ENCODE data around the gene SWT1.
"Not testable (repeated sequence)": the region's sequence is repeated elsewhere in the genome, so short reads cannot be mapped to it uniquely, and the experiment has no call there.

The SWT1 gene

GRCh38 chr1:185193756-185194155 is 36.8 kb downstream of the SWT1 start:
- DNase-seq: no peak

DNA sequence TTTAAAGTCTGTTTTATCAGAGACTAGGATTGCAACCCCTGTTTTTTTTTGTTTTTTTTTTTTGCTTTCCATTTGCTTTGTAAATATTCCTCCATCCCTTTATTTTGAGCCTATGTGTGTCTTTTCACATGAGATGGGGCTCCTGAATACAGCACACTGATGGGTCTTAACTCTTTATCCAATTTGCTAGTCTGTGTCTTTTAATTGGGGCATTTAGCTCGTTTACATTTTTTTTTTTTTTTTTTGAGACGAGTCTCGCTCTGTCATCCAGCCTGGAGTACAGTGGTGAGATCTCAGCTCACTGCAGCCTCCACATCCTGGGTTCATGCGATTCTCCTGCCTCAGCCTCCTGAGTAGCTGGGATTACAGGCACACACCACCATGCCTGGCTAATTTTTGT is 41.7 kb downstream of the SWT1 start:
- not testable (repeated sequence) for DNase-seq

- DNase-seq: no peak
These were observed 43.9 kb downstream of the SWT1 start for GRCh38 chr1:185200889-185201288.

GRCh38 chr1:185207170-185207569 is 50.2 kb downstream of the SWT1 start:
- no peak for DNase-seq

DNA sequence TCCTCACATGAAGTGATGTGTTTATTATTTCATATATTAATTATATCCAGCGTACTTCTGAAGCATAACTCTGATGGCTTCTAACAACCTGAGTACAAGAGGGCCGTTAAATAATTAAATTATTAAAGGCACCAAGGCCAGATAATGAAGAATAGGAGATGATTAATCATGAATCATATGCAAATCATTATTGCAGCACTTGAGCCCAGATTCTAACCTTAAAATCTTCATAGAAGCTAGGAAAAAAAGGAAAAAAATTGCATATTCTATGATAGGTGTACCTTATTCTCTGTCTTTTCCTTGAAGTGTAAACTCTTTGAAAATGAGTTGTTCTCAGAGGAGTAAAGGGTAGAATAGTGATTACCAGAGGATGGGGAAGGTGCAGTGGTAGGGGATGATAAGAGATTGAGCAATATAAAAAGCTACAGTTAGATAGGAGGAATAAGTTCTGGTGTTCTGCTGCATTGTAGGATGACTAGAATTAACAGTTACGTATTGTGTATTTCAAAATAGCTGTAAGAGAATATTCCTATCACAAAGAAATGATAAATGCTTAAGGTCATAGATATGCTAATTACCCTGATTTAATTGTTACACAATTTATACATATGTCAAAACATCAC is 51.1 kb downstream of the SWT1 start:
- DNase-seq: no peak

GRCh38 chr1:185208626-185209180 is 51.7 kb downstream of the SWT1 start:
- DNase-seq: no peak

DNA sequence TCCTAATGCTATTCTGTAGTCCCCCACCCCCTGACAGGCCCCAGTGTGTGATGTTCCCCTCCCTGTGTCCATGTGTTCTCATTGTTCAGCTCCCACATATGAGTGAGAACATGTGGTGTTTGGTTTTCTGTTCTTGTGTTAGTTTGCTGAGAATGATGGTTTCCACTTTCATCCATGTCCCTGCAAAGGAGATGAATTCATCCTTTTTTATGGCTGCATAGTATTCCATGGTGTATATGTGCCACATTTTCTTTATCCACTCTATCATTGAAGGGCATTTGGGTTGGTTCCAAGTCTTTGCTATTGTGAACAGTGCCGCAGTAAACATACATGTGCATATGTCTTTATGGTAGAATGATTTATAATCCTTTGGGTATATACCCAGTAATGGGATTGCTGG is 52.4 kb downstream of the SWT1 start:
- not testable (repeated sequence) for DNase-seq

DNA sequence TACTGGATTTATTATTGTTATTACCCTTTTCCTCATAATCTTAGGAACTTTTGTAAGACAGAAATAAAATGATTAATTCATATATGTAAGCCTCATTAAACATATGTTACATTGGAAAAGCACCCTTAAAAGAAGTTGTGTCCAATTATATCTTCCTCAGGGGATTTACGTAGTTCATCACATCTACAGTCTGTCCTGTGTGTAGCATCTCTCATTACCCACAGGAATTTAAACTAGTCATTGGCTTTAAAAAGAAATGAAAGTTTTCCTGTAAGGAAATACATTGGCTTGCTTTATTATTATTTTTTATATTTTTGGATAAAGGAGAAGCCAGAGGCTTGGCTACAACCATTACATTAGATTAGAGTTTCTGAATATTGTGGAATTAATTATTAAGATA is 56.1 kb downstream of the SWT1 start:
- DNase-seq: no peak

DNA sequence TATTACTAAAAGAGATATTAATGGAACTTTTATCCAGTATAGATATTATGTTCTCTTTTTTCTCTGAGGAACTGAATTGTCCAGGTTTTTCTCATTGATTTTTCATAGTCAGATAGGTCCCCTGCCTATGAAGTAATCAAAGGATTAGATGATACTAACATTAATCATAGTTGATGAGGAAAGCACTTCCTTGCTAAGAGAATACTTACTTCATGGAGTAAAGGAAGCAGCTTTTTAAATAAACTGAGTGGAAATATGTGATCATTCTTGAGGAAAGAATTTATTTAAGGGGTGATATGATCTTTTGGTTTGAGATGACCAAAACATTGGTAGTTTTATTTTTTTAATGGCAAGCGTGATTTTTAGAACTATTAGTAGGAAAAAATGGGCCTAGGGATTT is 58.9 kb downstream of the SWT1 start:
- DNase-seq: no peak

DNA sequence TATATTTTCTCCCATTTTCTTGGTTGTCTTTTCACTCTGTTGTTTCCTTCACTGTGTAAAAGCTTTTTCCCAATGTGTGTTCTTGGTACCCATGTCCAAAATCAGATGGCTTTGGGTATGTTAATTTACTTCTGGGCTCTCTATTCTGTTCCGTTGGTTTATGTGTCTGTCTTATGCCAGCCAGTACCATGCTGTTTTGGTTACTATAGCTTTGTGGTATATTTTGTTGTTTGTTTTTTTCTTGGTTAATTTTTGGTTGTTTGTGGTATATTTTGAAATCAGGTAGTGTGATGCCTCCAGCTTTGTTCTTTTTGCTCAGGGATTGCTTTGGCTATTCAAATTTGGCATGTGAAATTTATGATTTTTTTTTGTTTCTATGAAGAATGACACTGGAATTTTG is 67.2 kb downstream of the SWT1 start:
- no peak for DNase-seq

DNA sequence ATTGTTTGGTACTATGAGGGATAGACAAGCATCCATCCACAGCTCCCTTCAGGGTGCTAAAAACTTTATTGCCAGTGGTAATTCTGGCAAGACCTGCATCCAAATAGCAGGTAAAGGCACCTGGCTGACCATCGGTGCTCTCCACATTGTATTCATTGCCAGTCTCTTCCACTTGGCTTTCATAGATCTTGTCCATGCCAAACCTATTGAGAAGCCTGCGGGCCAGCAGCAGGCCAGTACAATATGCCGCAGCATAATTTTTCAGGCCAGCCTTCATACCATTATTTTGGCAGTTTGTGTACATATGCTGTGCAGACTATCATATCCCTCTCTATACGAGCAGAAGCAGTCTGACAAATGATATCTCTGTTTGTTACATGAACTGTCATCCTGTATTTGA is 70.2 kb downstream of the SWT1 start:
- no peak for DNase-seq

DNA sequence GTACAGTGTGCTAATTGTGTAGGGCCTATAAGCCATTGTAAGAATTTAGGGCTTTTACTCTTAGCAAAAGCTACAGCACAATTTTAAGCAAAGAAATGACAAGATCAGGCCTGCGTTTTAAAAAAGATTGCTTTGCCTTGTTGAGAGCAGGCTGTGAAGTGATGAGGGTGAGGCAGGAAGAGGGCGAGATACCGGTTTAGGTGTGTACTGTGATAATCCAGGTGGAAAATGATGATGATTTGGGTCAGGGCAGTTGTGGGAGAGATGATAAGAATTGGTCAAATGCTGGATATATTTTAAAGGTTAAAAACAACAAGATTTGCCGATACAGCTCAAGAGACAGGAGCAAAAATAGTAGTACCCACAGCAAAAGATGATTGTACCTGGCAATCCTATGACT is 72.0 kb downstream of the SWT1 start:
- DNase-seq: no peak

DNA sequence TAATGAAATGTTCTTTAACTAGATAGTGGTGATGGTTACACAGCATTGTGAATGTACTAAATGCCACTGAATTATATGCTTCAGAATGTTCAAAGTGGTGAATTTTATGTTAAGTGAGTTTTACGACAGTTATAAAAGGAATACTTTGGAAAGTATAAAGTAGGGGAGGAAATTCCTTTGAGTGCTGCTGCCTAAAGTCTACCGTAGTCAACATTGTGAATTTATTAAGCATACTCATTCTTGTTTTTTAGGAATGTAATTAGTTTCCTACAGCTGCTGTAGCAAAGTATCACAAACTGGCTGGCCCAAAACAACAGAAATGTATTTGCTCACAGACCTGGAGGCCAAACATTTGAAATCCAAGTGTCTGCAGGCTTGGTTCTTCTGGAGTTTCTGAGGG is 73.0 kb downstream of the SWT1 start:
- DNase-seq: no peak

GRCh38 chr1:185232874-185233273 is 75.9 kb downstream of the SWT1 start:
- no peak for DNase-seq

DNA sequence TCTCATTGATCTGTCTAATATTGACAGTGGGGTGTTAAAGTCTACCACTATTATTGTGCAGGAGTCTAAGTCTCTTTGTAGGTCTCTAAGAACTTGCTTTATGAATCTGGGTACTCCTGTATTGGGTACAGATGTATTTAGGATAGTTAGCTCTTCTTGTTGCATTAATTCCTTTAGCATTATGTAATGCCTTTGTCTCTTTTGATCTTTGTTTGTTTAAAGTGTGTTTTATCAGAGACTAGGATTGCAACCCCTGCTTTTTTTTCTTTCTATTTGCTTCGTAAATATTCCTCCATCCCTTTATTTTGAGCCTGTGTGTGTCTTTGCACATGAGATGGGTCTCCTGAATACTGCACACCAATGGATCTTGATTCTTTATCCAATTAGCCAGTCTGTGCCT is 77.2 kb downstream of the SWT1 start:
- DNase-seq: not testable (repeated sequence)

GRCh38 chr1:185237176-185237575 is 80.2 kb downstream of the SWT1 start:
- DNase-seq: not testable (repeated sequence)

DNA sequence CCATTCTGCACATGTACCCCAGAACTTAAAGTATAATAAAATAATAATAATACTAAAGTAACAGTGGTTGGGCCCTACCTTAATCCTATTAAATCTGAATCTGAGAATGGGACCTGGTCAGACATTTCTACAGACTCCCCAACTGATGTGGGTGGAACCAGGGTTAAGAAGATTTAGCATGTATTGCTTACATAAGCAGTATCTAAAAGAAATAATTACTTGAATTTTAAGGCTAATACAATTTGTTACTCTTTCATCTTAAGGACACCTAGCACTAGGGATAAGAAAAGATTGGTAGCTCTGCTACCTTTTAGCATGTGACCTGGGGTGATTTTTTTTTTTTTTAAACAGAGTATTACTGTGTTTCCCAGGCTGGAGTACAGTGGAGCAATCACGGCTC is 80.7 kb downstream of the SWT1 start:
- no peak for DNase-seq

DNA sequence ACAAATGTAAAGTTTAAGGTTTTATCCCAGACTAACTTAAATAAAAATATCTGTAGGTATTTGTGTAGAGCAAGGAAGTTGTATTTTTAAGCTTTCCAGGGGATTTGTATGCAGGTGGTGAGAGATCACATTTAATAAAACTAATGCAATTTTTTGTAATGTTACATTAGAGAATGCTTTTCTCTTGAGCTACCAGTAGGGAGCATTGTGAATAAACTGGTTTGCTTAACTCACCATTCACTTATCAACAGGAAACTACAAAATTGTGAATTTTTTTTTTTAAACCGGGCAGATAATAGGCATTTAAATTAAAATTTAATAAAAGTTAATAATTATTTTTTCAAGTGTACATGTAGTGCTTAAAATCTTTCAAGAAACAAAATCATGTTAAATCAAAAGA is 81.5 kb downstream of the SWT1 start:
- DNase-seq: peak in 1 of 2 experiments; percentile 2

GRCh38 chr1:185239861-185240260 is 82.9 kb downstream of the SWT1 start:
- DNase-seq: no peak

- DNase-seq: no peak
These were observed 84.2 kb downstream of the SWT1 start for GRCh38 chr1:185241127-185241526.

DNA sequence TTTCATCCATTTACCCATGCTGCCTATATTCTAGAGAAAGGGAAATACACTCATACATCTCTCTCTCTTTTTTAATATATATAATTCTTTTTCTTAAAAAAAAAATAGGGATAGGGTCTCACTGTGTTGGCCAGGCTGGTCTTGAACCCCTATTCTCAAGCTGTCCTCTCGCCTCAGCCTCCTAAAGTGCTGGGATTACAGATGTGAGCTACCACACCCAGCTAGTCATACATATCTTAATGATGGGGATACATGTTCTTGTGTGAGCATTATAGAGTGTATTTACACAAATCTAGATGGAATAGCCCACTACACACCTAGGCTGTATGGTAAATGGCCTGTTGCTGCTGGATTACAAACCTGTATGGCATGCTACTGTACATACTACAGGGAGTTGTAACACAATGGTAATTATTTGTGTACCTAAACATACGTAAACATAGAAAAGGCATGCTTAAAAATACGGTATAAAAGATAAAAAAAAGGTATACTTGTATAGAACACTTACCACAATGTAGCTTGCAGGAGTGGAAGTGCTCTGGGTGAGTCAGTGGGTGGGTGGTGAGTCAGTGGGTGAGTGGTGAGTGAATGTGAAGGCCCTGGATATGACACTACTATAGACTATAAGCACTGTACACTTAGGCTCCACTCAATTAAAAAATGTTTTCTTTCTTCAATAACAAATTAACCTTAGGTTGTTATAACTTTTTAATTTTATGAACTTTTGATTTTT is 87.2 kb downstream of the SWT1 start:
- no peak for DNase-seq

- DNase-seq: no peak
These were observed 88.5 kb downstream of the SWT1 start for GRCh38 chr1:185245466-185245865.

DNA sequence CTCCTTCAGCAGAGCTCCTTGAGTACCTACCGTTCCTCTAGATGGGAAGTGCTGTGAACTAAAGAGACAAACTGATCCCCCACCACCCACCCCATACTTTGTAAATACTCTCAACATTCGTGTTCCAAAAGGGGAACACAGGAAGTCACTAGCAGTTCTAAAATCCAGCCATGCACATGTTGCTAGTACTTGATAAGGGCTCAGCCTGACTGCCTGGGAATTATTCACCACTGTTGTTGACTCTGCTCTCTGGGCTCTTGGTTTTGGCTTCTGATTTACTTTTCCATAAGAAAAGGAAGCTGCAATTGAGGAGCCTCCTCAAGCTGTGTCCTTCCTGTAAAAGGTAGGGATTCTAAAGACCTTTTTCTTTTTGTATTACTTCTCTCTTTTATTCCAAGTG is 92.6 kb downstream of the SWT1 start:
- no peak for DNase-seq

GRCh38 chr1:185250063-185250462 is 93.1 kb downstream of the SWT1 start:
- no peak for DNase-seq

DNA sequence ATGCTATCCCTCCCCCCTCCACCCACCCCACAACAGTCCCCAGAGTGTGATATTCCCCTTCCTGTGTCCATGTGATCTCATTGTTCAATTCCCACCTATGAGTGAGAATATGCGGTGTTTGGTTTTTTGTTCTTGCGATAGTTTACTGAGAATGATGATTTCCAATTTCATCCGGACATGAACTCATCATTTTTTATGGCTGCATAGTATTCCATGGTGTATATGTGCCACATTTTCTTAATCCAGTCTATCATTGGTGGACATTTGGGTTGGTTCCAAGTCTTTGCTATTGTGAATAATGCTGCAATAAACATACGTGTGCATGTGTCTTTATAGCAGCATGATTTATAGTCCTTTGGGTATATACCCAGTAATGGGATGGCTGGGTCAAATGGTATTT is 95.0 kb downstream of the SWT1 start:
- not testable (repeated sequence) for DNase-seq

Measured in NCI-H524 (cell line).